GM18873 (cell line): Measurements from ENCODE around the gene C19orf85.

ENCODE experiments used
- ATAC-seq: cut with Tn5 transposase; IDR thresholded peaks from one replicate; pipeline ENCODE4 v1.9.1; 2021; ENCODE audit warnings: mild to moderate bottlenecking, moderate library complexity, moderate number of reproducible peaks; ENCODE audit not compliant: unreplicated experiment, low FRiP score

The C19orf85 gene

DNA sequence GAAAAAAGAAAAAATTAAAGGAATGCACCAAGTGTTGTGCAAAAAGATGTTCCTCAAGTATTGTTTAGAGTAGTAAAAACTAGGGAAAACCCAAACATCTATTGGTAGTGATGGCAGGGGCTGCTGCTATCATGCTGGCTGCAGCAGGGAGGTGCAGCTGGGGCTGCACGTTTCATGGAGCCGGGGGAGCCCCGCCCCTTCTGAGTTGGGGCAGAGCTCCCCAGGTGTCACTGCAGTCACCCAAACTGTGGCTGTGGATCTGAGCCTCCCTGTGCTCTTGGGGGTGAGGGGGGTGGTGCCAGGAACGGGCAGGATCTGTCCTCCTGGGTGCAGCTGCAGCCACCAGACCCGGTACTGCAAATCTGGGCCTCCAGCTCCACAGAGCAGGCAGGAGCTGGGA, 45.4 kb downstream of the C19orf85 start:
- ATAC-seq: no peak

DNA sequence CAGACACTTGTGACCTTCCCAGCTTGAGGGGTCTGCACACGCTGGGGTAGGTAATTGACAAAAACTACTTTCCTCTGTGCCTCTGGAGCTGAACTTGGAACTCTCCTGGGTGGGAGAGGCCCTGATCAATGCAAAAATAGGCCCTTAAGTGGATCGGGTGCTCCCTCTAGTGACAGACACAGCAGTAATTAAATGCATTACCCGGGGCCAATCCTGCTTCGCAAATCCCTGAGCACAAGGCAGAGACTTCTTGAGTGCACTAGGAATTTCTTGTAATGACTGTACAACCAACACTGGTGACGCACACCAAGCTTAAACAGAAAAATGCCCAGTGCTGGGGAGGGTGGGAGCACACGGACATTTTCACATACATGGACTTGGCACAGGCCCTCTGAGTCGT, 46.4 kb downstream of the C19orf85 start:
- no peak for ATAC-seq
